HG03558 (cell line): ENCODE measurements around the gene SIMC1.
"Not testable (repeated sequence)": the region's sequence is repeated elsewhere in the genome, so short reads cannot be mapped to it uniquely, and the experiment has no call there.

Experiments used
- ATAC-seq: cut with Tn5 transposase; IDR thresholded peaks from one replicate; pipeline ENCODE4 v1.9.1; 2021; ENCODE audit warnings: moderate number of reproducible peaks; ENCODE audit not compliant: unreplicated experiment; ENCODE audit errors: extremely low read depth

SIMC1 gene

GRCh38 chr5:176289018-176289417, 50.8 kb downstream of the SIMC1 start:
- ATAC-seq = not testable (repeated sequence)

DNA sequence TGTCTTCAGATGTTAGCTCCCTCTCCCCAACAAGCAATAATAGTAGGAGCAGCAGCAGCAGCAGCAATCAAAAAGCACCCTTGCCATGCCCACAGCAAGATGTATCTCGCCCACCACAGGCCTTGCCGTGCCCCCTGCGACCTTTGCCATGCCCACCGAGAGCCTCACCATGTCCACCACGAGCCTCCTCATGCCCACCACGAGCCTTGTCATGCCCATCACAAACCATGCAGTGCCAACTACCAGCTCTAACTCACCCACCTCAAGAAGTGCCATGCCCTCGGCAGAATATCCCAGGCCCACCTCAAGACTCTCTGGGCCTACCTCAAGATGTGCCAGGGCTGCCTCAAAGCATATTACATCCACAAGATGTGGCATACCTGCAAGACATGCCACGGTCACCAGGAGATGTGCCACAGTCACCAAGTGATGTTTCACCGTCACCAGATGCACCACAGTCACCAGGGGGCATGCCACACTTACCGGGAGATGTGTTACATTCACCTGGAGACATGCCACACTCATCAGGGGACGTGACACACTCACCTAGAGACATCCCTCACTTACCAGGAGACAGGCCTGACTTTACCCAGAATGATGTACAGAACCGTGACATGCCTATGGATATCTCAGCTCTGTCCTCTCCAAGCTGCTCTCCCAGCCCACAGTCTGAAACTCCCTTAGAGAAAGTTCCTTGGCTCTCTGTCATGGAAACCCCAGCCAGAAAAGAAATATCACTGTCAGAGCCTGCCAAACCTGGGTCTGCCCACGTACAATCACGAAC, 52.0 kb downstream of the SIMC1 start:
- not testable (repeated sequence) for ATAC-seq

DNA sequence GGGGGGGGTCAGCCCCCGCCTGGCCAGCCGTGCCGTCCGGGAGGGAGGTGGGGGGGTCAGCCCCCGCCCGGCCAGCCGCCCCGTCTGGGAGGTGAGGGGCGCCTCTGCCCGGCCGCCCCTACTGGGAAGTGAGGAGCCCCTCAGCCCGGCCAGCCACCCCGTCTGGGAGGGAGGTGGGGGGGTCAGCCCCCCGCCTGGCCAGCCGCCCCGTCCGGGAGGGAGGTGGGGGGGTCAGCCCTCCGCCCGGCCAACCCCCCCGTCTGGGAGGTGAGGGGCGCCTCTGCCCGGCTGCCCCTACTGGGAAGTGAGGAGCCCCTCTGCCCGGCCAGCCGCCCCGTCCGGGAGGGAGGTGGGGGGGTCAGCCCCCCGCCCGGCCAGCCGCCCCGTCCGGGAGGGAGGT, 67.1 kb downstream of the SIMC1 start:
- not testable (repeated sequence) for ATAC-seq

DNA sequence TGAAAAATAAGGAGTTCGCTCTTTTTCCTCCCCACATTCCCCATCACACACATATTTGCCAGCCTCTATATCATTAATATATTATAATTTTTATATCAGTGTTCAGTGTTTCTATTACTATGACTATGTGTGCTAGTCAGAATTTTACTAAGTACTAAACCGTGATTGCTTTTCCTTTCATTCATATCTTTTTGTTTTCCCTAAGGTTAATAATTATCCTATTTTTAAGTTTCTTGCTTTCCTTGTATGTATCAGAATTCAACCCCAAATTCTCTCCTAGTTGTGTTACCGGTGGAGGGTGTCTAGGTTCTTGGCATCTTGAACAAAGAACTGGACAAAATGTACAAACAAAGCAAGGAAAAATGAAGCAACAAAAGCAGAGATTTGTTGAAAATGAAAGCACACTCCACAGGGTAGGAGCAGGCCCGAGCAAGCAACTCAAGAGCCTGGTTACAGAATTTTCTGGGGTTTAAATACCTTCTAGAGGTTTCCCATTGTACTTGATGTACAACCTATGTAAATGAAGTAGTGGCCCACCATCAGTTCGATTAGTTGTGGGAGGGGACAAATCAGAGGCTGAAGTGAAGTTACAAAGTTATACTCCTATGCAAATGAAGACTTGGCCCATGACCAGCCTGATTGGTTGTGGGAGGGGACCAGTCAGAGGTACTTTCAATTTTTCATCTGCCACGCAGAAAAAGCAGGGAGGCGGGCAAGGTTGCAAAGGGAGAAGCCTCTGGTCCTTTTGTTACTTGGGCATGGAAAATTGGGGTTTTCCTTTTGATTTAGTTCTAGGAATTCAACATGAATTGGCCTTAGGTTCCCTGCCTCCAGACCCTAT, 79.5 kb downstream of the SIMC1 start:
- no peak for ATAC-seq

DNA sequence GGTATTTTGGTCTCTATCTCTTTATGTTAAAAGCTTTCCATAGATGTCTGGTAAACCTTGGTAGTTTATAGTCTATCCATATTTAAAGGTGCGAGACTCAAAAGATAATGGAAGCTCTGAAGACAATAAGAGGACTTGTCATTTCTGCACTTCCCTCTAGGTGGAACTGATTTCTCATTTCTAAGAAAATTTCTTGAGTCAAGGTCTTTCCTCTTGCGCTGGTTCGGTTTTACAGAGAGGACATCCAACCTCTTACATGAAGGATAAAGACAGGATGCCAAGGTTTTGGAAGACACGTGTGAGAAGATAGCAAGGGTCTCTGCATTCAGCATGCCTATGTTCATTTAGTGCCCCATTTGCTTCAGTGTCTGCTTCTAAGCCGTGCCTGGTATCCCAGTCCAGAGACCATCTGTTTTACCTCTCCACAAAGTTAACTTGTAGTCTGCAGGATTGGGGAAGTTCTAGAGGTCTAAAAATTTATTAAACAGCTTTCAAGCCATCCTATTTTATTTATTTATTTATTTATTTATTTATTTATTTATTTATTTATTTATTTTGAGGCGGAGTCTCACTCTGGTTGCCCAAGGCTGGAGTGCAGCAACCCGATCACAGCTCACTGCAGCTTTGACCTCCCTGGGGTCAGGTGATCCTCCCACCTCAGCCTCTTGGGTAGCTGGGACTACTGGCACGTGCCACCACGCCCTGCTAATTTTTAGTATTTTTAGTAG, 81.8 kb downstream of the SIMC1 start:
- no peak for ATAC-seq

GRCh38 chr5:176320577-176320976, 82.4 kb downstream of the SIMC1 start:
- ATAC-seq = no peak

DNA sequence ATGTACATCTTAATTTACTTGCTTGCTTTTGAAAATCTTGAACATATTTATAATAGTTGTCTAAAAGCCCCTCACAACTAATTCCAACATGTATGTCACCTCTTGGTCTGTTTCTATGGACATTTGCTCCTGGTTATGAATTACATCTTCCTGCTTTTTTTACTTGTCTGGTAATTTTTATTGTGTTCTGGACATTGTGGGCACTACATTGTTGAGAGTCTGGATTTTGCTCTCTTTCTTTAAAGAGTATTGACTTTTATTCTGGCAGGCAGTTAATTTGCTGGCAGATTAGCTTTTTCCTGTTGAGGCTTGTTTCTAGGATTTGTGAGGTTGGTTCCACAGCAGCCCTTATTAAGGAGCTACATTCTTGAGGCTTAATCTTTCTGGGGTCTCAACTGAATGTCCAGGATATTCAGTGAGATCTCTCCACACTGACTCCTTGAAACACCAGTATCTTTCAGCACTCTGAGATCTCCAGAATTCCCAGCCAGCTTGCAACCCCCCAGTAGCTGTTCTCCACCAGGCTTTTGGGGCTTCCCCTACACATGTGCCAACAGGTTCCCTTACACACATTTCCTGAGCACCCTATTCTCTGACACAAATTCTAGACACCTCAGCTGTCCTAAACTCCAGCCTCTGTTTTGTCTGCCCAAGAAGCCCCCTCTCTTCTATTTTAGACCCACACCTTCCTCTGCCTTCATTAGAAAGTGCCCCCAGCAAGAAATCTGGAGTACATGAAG, 96.0 kb downstream of the SIMC1 start:
- ATAC-seq = no peak

- no peak for ATAC-seq
Observed at GRCh38 chr5:176337913-176338312, 99.7 kb downstream of the SIMC1 start.

- no peak for ATAC-seq
Observed at GRCh38 chr5:176339304-176339703, 101.1 kb downstream of the SIMC1 start.

- ATAC-seq = no peak
Observed at GRCh38 chr5:176341325-176342157, 103.3 kb downstream of the SIMC1 start.

- ATAC-seq = no peak
Observed at GRCh38 chr5:176342158-176342483, 103.9 kb downstream of the SIMC1 start.

DNA sequence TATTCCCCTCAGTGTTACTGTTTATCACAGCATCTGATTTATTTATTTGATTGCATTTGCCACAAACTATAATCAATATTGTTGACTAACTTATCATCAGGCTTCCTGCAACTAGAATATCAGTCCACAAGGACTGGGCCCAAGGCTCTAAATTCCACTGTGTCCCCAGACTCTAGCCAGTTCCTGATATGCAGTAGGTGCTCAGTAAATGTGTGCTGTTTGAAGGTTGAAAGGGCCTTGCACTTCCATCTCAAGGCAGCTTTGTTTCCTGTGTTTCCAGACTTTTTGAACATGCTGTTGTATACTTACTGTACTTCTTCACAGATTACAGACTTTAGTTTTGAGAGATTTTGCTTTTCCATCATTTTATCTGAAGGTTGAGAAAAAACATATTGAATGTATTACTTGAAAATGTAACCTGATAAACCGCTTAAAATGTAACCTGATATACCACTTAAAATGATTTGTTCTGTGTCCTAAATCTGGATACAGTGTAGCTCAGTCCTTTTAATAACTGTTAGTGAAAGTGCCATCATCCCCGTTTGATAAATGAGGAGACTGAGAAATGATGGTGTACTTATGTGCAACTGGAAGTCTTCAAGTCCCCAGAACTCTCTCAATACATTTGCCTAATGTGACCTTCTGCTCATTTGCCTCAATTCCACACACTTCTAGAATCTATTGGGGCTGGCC, 104.7 kb downstream of the SIMC1 start:
- ATAC-seq = no peak

DNA sequence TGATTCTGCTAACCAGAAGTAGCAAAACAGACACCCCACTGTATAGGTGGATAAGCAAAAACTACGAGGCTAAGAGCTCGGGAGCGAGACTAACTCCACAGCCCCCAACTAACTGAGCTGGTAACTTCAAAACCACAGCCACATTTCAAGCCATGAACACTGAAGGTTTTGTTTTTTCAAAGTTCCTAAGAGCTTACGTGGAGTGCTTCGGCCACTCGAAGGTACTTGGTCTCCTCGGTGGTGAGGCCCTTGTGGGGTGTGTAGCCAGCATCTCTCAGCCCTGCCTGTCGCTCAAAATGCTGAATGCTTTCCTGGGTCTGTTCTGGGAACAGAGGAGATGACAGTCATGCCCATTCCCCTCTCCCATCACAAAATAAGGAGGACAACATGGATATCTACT, 112.2 kb downstream of the SIMC1 start:
- ATAC-seq = no peak

GRCh38 chr5:176352116-176352878, 114.1 kb downstream of the SIMC1 start:
- ATAC-seq = no peak

DNA sequence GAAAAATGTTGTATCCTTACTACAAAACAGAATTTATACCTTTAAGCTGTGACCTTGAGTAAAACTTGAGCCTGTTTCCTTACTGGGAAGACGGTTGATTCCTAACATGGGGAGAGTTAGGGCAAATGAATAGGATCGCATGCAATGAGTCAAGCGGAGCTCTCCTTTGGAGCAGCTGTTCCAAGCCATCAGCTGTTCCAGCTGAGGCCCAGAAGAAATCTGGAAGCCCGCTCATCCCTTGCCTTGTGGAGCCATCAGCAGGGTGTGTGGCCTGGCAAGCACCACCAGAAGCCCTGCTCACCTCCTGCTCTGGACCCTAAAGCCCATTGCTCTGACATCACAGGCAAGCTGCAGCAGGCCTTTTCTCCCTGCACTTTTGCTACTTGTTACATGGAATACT, 115.3 kb downstream of the SIMC1 start:
- no peak for ATAC-seq

DNA sequence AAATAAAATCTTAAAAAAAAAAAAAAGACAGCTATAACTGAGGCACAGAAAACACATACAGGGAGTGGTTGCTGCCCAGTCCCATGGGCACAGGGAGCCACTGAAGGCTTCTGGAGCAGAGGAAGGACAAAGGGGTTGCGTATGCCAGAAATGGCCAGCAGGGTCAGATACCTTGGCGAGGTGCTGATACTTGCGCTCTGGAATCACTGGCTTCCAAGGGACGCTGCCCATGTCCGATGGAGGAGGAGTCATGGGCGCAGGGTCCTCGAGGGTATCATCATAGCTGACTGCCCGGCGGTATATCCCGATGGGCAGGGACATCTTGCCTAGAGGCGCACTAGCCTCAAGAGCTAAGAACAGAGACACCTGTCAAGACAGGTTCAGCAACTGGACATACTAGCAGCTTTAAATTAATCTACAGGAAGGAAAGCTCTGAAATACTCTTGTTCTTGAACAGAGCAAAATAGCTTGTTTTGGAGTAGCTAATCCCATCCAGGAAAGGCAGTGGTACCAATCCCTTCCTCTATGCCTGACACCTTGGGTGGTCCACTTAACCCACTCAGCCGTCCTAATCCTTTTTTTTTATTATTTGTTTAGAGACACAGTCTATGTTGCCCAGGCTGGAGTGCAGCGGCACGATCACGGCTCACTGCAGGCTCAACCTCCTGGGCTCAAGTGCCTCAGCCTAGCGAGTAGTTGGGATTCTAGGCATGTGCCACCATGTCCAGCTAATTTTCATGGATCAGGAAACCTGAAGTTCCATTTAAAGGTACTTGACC, 117.4 kb downstream of the SIMC1 start:
- no peak for ATAC-seq

GRCh38 chr5:176356179-176356566, 117.9 kb downstream of the SIMC1 start:
- ATAC-seq = no peak
